Stomach smooth muscle (tissue), 2 donors: Measurements from ENCODE around the gene LBHD2.
A peak's percentile ranks its signal among the peaks of the same experiment; 100 is the strongest.
"Not testable (repeated sequence)": the region's sequence is repeated elsewhere in the genome, so short reads cannot be mapped to it uniquely, and the experiment has no call there.

Source experiments
- H3K27ac ChIP-seq: one replicate; pipeline ENCODE4 v1.7.0; 2013; ENCODE audit warnings: mild to moderate bottlenecking, low read length, inconsistent platforms
- H3K27me3 ChIP-seq, 2 donors: one replicate each; pipeline ENCODE4 v1.7.0; 2013; ENCODE audit warnings: low read length in 2 of 2; ENCODE audit not compliant: insufficient read depth in 2 of 2, control insufficient read depth in 1 of 2
- H3K36me3 ChIP-seq, 2 donors: one replicate each; pipeline ENCODE4 v1.7.0; 2013; ENCODE audit warnings: low read length in 2 of 2; ENCODE audit not compliant: control insufficient read depth in 2 of 2, insufficient read depth in 2 of 2
- H3K4me1 ChIP-seq: one replicate; pipeline ENCODE4 v1.7.0; 2013; ENCODE audit warnings: low read length; ENCODE audit not compliant: control insufficient read depth, insufficient read depth
- H3K4me3 ChIP-seq, 2 donors: one replicate each; pipeline ENCODE4 v1.7.0; 2013; ENCODE audit warnings: low read length in 2 of 2
- H3K9ac ChIP-seq, 2 donors: one replicate each; pipeline ENCODE4 v1.7.0; 2013; ENCODE audit warnings: low read length in 2 of 2, mild to moderate bottlenecking in 1 of 2
- H3K9me3 ChIP-seq, 2 donors: one replicate each; pipeline ENCODE4 v1.7.0; 2013; ENCODE audit warnings: low read length in 2 of 2; ENCODE audit not compliant: control insufficient read depth in 2 of 2
- donor health status: healthy.
- donor health status: Pancreatic carcinoma.

LBHD2 gene

DNA sequence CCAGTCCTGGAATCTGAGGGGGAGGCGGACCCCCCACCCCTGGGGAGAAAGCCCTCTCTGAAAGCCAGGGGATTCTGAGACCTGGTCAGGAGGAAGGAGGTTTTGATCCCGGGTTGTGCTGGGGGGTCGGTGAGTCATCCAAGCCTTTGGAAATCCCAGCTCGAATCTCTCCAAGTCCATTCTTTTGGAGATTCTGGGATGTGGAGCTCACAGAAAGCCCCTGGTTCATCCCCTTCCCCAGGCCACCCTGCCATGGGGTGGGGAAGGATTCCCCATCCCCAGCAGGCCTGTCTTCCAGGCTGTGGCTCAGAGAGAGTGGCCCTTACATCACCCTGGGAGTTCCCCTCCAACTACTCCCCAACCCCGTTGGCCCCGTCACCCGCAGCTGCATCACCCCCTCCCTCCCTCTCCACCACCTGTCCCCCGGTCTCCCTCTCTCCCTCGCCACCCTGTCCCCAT lies 24.8 kb downstream of the LBHD2 start:
- no peak overlapping the region for H3K27ac ChIP-seq
- no peaks in the 10 kb centered on the region for H3K36me3 ChIP-seq
- H3K4me1 ChIP-seq, result peaks cover 42% of the 10 kb centered on the region
- H3K4me3 ChIP-seq, result no peak overlapping the region
- no peak overlapping the region for H3K9ac ChIP-seq
- peaks cover 13 to 16% of the 10 kb centered on the region in 2 donors for H3K27me3 ChIP-seq
- H3K9me3 ChIP-seq, result no peaks in the 10 kb centered on the region

DNA sequence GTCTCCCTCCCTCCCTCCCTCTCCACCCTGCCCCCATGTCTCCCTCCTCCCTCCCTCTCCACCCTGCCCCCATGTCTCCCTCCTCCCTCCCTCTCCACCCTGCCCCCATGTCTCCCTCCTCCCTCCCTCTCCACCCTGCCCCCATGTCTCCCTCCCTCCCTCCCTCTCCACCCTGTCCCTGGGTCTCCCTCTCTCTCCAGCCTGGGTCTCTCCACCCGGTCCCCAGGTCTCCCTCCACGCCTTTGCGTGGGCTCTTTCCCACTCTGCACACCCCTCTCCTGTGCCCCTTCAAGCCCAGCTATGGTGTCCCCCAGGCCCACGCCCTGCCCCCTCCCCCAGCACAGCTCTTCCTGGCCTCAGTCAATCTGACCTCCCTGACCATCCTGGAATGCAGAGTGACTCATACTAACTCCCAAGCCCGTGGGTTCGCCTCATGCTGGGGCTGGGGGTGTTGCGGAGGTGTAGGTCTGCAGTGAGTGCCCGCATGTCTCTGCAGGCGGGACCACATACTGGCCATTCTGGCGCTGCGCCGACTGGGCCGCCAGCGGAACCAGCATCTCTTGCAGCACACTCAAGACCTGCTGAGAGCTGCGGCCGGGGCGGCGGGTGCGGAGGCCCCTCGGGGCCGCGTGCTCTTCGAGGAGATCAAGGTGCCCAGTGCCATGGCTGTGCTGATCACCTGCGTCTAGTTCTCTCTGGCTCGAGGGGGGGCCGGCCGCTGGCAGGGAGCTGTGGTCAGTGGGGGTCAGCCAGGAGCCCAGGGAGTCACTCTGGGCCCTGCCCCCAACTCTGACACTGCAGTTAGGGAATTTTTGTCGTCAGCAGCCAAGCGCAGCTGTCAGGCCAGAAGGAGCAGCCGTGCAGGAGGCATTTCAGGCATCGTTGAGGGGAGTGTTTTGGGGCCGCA lies 25.8 kb downstream of the LBHD2 start:
- peaks cover 3 to 8% of the 10 kb centered on the region in 2 donors for H3K27me3 ChIP-seq
- peak overlapping the region; percentile 37 for H3K27ac ChIP-seq
- no peaks in the 10 kb centered on the region for H3K36me3 ChIP-seq
- H3K4me1 ChIP-seq, result peaks cover 34% of the 10 kb centered on the region
- no peak overlapping the region for H3K4me3 ChIP-seq
- H3K9ac ChIP-seq, result no peak overlapping the region
- no peaks in the 10 kb centered on the region for H3K9me3 ChIP-seq

DNA sequence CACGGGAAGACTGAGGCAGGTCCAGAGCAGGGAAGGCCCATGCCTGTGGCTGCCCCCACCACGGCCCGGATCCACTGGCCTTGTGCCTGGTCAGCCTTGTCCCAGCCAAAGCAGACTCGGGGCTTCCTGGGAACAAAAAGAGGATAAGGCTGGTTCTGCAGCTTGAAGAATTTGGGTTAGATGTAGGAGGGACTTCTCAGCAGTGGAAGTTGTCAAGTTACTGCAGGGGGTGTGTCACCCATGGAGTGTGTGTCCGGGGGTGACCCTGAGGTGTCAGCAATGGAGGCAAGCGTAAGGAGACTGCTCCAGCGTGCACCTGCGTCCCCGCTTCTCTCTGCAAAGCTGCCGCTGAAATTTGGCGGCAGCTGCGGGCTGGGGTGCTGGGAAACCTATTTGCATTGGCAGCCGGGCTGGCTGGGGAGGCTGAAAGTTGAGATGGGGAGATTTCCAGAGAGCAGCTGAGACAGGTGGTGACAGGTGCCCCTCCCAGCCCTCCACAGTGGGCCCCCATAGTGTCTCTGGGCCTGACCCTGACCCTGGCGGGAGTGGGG lies 26.7 kb downstream of the LBHD2 start:
- no peaks in the 10 kb centered on the region for H3K36me3 ChIP-seq
- H3K4me1 ChIP-seq, result peaks cover 26% of the 10 kb centered on the region
- peaks cover 2 to 5% of the 10 kb centered on the region in 2 donors for H3K27me3 ChIP-seq
- H3K9me3 ChIP-seq, result no peaks in the 10 kb centered on the region
- H3K4me3 ChIP-seq, result no peak overlapping the region
- H3K9ac ChIP-seq, result no peak overlapping the region
- no peak overlapping the region for H3K27ac ChIP-seq

DNA sequence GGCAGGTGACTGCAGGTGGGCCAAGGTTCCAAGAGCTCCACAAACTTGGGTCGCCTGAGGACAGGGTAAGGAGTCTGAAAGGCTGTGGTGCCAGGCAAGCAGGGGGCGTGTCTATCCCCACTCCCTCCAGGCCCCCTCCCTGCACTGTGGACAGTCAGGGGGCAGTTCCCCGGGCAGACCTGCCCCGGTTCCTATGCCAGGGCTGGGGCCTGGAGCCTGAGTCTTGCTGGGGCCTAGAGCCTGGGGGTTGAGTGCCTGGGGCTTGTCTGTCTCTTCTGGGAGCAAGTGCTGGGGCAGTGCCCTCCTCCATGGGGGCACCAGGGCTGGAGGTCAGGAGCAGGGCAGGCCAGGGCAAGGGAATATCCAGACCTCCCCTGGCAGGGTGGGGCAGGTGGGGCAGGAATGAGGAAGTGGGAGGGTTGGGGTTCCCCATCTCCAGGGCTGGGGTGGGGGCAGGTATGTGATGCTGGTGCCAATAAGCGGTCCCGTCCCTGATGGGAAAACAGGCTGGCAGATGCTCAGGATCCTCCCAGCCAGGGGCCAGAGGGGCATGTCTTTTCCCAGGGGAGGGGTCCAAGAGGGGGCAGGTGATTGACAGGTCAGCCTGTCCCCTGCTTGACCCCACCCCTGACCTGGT lies 27.3 kb downstream of the LBHD2 start:
- H3K36me3 ChIP-seq, result no peaks in the 10 kb centered on the region
- H3K4me1 ChIP-seq, result peaks cover 26% of the 10 kb centered on the region
- peaks cover 2% of the 10 kb centered on the region in 2 donors for H3K27me3 ChIP-seq
- no peak overlapping the region for H3K9ac ChIP-seq
- no peak overlapping the region for H3K4me3 ChIP-seq
- no peak overlapping the region for H3K27ac ChIP-seq
- no peaks in the 10 kb centered on the region for H3K9me3 ChIP-seq

DNA sequence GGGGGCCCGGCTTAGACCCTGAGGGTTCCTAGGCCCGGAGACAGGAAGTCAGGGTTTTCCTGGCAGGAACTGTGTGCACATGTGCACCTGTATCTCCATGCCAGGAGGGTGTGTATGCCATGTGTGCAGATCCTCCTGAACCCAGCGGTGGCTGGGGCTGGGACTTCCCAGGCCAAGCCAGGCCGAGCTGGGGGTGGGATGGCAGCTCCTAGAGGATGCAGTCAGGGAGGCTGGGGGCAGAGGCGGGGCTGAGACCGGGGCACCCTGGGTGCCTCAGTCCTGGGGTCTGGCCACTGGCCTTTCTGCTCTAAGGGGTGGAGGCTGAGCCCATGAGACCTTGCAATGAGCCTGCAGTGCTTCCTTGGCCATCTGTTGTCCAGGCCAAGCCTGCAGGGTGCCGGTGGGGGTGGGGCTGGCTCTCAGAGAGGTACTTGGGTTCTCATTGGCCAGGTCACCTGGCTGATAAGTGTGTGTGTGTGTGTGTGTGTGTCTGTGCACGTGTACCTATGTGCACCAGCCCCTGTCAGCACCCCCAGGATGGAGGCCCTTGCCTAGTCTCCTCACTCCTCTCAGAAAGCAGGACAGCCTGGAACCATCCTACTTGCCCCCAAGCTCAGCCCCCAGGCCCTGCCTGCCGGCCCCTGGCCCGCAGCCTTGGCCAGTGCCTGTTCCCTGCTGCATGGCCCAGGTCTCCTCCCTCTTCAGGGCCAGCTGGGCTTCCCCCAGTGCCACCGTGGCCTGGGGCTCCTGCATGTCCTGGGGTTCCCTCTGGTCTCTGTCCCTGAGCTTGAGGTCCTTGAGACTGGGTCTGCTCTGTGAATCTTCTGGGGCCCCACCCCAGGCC lies 28.6 kb downstream of the LBHD2 start:
- H3K9me3 ChIP-seq, result no peaks in the 10 kb centered on the region
- peaks cover 26% of the 10 kb centered on the region for H3K4me1 ChIP-seq
- no peaks in the 10 kb centered on the region for H3K36me3 ChIP-seq
- peaks cover 0 to 2% of the 10 kb centered on the region in 2 donors for H3K27me3 ChIP-seq
- H3K9ac ChIP-seq, result no peak overlapping the region
- no peak overlapping the region for H3K4me3 ChIP-seq
- no peak overlapping the region for H3K27ac ChIP-seq

DNA sequence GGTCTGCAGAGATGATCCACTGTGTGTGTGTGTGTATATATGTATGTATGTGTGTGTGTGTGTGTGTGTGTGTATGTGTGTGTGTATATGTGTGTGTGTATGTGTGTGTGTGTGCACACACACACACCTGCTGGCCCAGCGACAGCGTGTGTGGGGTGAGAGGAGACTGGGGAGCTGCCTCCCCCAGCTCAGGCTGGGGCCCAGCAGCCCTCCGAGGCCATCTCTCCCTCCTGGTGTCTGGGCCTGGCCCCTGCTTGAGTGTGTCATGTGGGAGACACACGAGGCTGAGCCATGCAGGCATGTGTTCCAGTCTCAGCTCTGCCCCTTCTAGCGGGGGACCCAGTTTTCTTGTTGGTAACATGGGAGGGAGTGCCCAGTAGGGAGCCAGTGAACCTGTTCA lies 29.3 kb downstream of the LBHD2 start:
- no peaks in the 10 kb centered on the region for H3K9me3 ChIP-seq
- H3K27ac ChIP-seq, result no peak overlapping the region
- H3K27me3 ChIP-seq, result peaks cover 0 to 2% of the 10 kb centered on the region in 2 donors
- H3K4me3 ChIP-seq, result no peak overlapping the region
- H3K36me3 ChIP-seq, result no peaks in the 10 kb centered on the region
- peaks cover 27% of the 10 kb centered on the region for H3K4me1 ChIP-seq
- no peak overlapping the region for H3K9ac ChIP-seq

DNA sequence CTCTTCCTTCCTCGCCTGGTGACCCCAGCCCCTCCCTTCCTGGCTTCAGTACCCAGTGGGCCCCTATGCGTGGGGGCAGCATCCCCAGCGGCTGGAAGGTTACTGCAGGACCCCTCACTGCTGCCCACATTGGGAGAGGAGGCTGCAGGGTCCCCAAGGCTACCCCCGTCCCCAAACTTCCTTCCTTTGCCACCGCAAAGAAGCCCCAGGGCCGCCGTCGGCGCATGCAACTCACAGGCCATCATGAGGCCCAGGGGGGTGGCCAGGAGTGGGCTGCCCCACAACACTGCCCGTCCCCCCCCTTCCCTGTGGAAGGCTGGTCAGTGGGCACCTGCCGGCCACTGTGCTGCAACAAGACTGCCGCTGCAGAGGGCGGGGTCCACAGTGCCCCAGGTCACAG lies 29.8 kb downstream of the LBHD2 start:
- H3K9me3 ChIP-seq, result no peaks in the 10 kb centered on the region
- no peak overlapping the region for H3K4me3 ChIP-seq
- H3K27ac ChIP-seq, result no peak overlapping the region
- peaks cover 31% of the 10 kb centered on the region for H3K4me1 ChIP-seq
- peaks cover 0 to 2% of the 10 kb centered on the region in 2 donors for H3K27me3 ChIP-seq
- no peak overlapping the region for H3K9ac ChIP-seq
- no peaks in the 10 kb centered on the region for H3K36me3 ChIP-seq

DNA sequence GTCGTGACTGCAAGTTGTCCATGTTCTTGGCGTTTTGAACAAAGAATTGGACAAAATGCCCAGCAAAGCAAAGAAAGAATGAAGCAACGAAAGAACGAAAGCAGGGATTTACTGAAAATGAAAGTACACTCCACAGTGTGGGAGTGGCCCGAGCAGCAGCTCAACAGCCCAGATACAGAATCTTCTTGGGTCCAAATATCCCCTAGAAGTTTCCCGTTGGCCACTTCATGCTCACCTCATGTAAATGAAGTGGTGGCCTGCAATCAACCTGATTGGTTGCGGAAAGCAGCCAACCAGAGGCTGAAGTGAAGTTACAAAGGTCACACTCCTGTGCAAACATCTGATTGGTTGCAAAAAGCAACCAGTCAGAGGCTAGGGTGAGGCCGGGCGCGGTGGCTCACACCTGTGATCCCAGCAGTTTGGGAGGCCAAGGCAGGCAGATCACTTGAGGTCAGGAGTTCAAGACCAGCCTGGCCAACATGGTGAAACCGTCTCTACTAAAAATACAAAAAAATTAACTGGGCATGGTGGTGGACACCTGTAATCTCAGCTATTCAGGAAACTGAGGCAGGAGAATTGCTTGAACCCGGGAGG lies 31.2 kb downstream of the LBHD2 start:
- not testable (repeated sequence) for H3K9me3 ChIP-seq, H3K27ac ChIP-seq, H3K27me3 ChIP-seq, H3K36me3 ChIP-seq, H3K9ac ChIP-seq
- H3K4me1 ChIP-seq, result peaks cover 28% of the 10 kb centered on the region
- H3K4me3 ChIP-seq, result peak overlapping the region in 1 of 2 donors; percentile 15

DNA sequence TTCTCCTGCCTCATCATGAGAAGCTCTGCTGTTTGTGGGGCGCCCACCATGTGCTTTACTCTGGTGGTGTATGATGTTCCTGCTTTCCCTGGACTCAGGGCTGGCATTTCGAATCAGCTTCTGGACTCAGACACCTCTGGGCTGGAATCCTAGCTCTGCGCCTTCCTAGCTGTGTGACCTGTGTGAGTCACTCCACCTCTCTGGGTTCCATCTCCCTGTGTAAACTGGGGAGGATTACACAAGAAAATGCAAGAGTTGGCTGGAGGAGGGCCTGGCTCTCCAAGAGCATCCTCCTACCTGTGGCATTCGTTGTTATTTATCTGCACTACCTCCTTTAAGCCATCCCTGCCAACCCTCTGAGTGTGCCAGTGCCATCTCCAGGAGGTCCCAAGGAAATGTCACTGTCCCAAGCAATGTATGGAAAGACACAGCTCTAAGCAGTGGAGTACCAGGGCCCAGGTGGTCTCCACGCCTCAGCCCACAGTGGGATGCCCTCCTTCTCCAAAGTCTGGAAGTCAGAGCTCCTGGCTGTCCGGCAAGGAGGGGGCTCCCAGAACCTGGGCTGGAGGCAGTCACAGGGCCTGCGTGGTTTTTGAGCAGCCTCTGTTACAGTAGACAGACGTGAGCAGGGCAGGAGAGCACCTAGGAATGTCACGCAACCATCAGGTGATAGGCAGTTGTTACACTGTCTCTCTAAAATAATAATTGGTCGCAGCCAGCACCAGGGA lies 32.0 kb downstream of the LBHD2 start:
- peaks cover 0 to 2% of the 10 kb centered on the region in 2 donors for H3K27me3 ChIP-seq
- peaks cover 23% of the 10 kb centered on the region for H3K4me1 ChIP-seq
- H3K9me3 ChIP-seq, result no peaks in the 10 kb centered on the region
- no peak overlapping the region for H3K9ac ChIP-seq
- H3K27ac ChIP-seq, result no peak overlapping the region
- H3K36me3 ChIP-seq, result no peaks in the 10 kb centered on the region
- H3K4me3 ChIP-seq, result no peak overlapping the region
